M059J (cell line): ENCODE data around the gene ZDHHC24. TPM values are rescaled to one million over a fixed set of nuclear protein-coding genes. Genes with fewer than 3 reads are reported as not detected.

Source experiments
- DNase-seq: peaks from one replicate; pipeline ENCODE4 v3.0.0-alpha.2; 2012; ENCODE audit warnings: low read depth
- total RNA-seq: library from RNA; depleted of rRNA; stranded (reverse); fragments of >200 nt; shearing (Covaris generic); gene quantifications from 2 replicates; pipeline ENCODE4 v1.2.3, GENCODE V29; 2014

Gene ZDHHC24
- total RNA-seq, 1 experiment from 2014 or later: 36.2 TPM

DNA sequence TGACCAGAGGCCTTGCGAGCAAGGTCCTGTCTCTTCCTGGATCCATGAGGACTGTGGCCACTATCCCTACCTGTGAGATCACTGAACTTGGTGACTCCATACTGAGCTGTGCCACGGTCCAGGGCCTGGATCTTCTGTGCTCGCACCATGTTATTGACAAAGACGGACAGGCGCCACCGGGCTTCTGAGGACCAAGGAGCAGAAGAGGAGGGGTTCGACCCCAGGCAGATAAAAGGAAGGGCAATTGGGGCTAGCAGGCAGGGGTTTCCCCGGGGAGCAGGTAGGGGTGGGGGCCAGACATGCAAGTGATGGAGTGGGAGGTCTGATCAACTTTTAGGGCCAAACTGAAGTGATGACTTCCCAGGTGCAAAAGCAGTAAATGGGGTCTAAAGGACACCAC, 20.4 kb upstream of the ZDHHC24 start:
- DNase-seq: no peak

DNA sequence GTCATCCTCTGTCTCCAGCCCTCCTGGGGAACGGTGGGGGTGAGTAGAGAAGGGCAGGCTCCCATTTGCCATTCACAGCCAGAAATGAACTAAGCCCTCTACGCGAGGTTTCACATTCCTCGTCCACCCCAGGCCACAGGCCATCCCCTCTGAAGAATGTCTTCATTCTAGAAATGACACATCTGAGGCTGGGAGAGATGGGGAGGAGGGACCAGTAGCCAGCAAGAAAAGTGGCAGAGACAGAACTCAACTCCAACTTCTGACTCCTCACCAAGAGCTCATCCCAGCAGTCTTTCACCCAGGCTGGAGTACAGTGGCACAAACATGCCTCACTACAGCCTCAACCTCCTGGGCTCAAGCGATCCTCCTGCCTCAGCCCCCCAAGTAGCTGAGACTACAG, 19.1 kb upstream of the ZDHHC24 start:
- no peak for DNase-seq

DNA sequence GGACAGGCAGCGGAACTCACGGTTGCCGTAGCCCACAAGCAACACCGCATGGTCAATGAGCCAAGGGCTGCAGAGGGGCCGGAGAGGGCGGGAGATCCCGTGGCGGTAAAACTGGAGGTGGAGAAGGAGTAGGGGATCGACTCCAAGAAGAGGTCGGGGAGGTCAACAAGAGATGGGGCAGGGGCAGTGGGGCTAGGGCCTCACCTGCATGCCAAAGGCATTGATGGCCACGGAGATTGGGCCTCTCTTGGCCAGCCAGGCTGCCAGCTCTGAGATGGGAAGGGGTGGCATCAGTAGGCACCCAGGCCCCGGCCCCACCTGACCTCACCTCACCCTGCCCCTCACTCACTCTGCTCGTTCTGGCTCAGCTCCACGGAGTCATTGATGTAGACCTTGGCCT, 18.7 kb upstream of the ZDHHC24 start:
- DNase-seq: no peak

DNA sequence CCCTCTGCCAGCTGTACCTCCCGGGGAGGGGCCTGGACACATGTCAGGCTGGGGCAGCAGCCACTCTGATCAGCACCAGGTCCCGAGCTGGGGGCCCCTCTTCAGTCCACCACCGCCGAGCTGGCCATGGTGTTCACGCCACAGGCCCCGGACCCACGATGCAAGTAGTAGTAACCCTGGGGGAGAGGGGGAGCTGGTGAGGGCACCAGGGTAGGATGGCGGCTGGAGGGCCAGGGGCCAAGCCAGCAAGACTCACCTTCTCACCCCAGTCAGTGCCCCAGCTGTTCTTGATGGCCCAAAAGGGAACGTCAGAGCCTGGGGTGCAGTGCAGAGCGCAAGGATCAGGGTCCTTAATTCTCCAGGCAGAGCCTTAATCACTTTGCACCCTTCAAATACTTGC, 18.0 kb upstream of the ZDHHC24 start:
- DNase-seq: no peak

DNA sequence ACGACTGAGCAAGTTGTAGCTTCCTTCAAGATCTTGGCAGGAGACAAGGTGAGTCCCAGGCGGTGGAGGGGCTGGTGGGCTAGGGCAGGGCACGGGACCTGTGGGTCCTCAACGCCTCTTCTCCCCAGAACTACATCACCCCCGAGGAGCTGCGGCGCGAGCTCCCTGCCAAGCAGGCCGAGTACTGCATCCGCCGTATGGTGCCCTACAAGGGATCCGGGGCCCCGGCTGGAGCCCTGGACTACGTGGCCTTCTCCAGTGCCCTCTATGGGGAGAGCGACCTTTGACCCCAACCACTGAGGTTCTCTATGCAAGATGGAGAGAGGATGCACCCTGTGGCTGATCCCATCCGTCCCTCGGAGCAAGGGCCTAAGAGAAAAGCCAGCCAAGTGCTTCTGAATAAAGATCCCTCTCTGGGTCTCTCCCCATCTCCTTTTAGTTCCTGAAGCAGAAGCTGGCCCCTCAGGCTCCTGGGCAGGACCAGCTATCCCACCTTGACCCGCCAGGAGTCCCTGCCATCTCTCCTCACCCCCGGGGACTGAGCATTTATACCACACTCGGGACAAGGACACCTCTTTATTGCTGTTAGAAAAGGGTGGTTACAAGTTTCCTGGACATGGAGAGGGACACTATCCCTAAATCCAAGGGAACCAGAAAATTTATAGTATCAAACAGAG, 17.2 kb upstream of the ZDHHC24 start:
- DNase-seq: no peak

DNA sequence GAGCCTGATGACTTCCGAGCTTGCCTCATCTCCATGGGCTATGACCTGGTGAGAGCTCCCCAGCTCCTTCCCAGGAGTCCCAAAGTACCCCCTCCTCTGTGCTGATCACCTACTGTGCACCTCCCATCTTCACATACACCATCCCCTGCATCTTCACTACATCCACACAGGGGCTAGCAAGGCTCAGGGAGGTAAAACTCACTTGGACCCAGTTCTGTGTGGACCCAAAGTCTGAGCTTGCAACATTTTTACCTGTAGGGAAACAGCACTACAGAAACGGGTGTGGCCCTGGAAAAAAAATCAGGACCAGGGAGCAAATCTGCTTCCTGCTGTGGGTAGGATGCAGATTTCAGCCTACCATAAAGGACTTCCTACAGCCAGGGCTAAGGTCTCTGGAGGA, 16.4 kb upstream of the ZDHHC24 start:
- no peak for DNase-seq

DNA sequence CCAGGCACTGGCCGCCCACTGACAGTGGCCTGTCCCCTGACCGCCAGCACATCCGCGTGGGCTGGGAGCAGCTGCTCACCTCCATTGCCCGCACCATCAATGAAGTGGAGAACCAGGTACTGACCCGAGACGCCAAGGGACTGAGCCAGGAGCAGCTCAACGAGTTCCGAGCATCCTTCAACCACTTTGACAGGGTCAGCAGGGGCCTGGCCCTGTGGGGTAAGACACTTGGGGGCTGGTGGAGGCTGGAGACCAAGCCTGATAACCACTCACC, 16.1 kb upstream of the ZDHHC24 start:
- no peak for DNase-seq

DNA sequence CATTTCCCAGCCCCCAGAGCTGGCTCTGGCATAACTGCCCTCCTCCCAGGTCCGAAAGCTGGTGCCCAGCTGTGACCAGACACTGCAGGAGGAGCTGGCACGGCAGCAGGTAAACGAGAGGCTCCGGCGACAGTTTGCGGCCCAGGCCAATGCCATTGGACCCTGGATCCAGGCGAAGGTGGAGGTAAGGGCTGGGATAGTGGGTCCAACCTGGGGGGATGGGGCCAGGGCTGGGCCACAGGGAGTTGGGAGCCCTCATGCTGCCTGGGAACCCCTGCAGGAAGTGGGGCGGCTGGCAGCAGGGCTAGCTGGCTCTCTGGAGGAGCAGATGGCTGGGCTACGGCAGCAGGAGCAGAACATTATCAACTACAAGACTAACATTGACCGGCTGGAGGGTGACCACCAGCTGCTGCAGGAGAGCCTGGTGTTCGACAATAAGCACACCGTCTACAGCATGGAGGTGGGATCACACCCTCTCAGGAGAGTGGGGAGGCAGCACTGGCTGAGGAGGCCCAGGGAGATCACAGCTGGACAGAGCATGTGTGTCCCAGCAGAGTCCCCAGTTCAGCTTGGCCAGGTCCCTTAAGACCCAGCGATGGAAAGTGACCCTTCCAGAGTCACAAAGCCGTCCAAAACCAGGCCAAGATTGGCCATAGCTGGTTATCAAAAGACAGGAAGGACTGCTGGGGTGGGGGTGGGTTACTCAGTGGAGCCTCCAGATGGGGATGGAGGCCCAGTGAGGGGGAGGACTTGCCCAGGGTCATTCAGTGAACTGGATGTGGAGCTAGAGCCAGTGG, 15.5 kb upstream of the ZDHHC24 start:
- no peak for DNase-seq

DNA sequence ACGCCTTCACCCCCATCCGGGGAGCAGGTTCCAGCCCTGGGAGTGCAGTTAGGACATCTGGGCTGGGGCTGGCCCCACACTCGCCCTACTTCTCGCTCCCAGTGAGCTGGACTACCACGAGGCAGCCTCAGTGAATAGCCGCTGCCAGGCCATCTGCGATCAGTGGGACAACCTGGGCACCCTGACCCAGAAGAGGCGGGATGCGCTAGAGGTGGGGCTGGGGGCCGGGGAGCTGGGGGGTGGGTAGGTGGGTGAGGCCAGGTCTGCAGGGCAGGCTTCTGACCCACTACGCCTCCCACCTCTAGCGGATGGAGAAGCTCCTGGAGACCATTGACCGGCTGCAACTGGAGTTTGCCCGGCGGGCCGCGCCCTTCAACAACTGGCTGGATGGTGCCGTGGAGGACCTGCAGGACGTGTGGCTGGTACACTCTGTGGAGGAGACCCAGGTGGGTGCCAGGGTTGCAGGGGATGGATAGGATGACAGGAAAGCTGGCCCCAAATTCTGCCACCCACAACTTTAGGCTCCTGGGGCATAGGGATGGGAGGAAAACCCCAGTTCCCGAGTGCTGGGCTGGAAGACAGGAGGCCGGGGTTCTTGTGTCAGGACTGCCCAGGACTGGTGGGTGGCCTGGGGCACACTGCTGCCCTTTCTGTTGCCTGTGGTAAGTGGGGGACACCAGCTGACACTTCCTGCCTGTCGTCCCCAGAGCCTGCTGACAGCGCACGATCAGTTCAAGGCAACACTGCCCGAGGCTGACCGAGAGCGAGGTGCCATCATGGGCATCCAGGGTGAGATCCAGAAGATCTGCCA, 14.2 kb upstream of the ZDHHC24 start:
- DNase-seq: no peak

DNA sequence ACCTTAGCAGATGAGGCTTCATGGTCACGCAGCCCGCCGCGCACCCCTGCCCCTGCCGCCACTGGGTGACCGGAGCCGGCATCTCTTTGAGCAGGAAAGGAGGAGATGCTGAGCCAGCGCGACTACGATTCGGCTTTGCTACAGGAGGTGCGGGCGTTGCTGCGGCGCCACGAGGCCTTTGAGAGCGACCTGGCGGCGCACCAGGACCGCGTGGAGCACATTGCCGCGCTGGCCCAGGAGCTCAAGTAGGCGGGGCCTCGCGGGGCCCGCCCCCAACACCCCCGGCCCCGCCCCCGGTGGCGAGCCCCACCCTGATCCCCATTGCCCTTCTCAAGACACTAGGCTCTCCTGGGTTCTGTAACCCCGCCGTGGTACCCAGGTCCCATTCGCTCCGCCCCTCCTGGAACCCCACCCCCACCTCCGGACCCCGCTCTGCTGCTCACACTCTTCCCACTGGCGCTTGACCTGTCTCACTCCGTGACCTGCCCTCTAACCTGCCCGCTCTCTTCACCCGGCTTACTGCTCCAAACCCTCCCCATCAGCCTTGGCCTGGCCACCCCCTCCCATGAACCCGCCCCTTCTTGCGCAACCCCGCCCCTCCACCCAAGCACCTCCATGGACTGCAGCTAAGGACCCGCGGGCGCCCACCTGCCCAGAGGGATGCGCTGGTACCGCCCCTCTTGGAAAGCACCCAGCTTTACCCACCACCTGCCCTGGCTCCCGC, 13.5 kb upstream of the ZDHHC24 start:
- no peak for DNase-seq

DNA sequence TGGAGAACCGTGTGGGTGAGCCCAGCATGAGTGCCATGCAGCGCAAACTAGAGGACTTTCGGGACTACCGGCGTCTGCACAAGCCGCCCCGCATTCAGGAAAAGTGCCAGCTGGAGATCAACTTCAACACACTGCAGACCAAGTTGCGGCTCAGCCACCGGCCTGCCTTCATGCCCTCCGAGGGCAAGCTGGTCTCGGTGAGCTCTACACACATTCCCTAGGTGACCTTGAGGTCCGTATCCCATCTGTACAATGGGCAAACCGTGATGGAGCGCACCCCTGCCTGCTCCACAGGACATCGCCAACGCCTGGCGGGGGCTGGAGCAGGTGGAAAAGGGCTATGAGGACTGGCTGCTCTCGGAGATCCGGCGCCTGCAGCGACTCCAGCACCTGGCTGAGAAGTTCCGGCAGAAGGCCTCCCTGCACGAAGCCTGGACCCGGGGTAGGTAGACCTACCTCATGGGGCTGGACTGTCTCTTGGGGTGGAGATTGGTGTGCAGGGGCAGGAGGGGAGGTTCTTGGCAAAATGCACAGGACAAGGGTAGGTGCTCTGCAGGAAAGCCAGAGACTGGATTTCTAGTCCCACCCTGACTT, 12.0 kb upstream of the ZDHHC24 start:
- DNase-seq: no peak

DNA sequence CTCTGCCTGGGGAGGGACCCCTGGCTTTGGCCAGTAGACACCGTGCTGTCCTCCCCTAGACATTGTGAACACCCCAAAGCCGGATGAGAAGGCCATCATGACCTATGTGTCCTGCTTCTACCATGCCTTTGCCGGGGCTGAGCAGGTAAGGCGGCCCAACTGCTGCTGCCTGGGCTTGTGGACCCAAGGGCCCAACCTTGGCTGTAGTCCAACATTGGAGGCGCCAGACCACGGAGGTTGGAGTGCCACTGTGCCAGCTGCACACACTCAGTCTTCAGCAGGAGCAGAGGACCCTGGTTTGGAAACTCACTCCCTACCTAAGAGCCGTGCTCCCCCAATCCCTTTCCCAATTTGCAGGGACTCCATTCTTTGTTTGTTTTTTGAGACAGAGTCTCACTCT, 10.2 kb upstream of the ZDHHC24 start:
- no peak for DNase-seq

DNA sequence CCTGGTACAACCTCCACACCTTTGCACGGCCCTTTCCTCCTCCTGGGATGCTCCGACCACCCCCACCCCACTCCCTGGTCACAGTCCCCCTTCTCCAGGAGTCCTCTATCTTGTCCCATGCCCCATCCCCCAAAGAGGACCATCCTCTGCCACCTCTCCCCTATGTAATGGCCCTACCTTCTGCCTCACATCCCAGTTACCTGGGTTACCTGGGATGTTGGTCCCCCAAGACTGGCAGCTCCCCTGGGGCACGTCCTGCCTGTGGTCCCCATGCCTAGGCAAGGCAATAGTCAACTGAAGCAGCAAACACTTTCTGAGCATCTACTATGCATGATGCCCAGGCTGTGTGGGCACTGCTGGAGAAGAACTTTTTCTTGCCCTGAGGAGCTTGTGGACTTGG, 9.6 kb upstream of the ZDHHC24 start:
- no peak for DNase-seq

DNA sequence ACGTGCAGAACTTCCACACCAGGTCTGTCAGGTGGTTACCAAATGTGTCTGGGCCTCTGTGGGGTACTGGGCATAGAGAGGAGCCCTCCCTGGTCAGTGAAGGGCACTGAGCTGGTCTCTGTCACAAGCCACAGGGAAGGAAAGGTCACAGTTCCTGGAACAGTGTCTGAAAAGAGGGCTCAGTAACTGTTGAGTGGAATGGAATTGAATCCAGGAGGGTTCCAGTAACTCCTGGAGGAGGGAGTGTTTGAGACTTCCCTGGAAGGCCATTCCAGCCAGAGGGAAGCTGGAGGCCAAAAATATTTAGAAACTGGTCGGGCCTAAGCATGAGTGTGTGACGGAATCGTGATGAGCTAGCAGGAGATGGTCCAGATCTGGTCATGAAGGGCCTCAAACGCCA, 8.8 kb upstream of the ZDHHC24 start:
- DNase-seq: no peak

DNA sequence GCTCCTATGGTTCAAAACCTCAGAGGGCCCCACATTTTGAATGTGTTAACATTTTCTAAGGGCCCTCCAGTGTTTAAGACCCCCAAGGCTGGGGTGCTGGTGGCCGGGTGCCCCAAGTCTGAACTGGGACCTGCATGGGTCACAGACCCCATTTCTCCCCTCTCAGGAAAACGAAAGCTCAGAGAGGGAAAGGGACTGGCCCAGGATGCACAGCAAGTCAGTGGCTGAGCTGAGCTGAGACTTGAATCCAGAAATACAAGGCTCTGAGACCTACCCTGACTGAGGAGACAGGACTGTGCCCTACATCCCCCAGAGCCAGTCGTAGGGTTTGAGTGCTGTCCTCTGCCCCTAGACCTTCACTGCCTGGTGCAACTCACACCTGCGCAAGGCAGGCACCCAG, 5.0 kb upstream of the ZDHHC24 start:
- DNase-seq: no peak

DNA sequence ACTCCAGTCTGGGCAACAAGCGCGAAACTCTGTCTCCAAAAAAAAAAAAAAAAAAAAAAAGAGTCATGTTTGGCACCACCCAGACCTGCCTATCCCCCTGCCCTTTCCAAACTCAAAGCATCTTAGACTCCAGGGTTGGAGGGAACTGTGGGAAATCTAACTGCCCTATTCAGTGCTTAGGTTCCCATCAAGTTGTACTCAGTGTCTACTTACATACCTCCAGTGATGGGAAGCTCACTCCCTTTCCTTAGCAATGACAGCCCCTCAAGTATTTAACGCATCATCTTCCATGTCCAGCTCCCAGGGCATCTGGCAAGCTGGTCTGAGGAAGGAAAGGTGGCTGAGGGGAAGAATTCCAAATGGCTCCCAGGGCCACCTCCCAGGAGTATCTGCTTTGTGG, 3.8 kb upstream of the ZDHHC24 start:
- no peak for DNase-seq

DNA sequence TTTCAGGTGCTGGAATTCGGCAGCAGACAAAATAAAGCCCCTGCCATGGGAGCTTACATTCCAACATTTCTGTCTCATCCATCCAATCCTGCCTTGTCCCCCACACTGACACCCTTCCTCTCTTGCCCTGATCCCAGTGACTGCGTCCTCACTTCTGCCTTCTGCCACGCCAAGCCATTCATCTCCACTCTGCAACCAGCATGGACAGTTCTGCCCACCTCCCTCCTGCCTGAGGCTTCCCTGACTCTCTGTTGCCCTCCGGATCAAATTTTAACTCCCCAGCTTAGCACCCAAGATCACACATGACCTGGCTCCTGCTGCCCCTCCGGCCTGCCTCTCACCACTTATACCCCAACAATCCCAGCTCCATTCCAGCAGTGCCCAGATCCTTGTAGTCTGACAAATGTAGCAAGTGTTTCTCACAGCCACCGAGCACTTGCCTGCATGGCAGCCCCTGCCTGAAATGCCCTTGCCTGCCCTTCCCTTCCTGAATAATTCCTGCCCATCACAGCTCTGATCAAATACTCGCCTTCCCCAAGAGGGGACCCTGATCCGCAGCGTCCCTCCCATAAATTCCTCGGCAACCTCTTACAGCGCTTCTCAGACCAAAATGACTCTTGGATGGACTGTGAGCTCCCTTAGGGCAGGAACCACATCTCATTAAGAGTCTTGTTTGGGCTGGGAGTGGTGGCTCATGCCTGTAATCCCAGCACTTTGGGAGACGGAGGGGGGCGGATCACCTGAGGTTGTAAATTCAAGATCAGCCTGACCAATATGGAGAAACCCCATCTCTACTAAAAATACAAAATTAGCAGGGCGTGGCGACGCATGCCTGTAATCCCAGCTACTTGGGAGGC, 3.2 kb upstream of the ZDHHC24 start:
- no peak for DNase-seq

DNA sequence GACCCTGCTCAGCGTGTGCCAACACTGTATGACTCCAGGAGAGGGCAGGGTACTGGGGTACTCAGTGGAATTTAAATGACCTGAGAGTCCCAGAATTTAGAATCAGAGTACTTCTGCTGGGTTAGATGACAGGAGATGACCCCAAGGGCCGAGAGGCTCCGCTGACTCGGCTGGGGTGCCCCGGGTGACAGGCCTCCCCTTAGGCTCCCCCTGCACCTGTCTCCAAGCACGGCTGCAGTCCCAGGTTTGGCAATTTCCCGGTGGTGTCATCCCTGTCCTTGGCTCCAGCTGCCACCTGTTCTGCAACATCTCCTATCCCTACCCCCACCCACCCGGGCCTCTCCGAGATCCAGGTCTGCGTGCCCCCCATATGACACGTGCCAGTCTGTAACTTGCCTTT, 2.2 kb upstream of the ZDHHC24 start:
- DNase-seq: no peak

DNA sequence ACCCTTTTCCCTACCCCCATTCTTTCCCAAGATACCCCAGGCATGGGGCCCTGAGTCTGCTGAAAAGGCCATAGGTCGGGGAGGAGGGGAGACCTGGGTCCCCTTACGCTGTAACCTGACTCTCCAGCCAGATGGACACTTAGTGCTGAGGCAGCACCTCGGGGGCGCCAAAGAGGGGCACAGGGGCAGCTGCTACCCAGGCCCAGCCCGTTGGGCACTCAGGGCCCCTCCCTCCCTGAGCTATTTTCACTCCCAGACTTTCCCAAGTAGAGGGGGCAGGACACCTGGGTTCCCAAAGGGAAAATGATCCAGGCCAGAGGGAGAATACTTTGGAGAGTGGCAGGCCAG, 1.8 kb upstream of the ZDHHC24 start:
- DNase-seq: no peak

DNA sequence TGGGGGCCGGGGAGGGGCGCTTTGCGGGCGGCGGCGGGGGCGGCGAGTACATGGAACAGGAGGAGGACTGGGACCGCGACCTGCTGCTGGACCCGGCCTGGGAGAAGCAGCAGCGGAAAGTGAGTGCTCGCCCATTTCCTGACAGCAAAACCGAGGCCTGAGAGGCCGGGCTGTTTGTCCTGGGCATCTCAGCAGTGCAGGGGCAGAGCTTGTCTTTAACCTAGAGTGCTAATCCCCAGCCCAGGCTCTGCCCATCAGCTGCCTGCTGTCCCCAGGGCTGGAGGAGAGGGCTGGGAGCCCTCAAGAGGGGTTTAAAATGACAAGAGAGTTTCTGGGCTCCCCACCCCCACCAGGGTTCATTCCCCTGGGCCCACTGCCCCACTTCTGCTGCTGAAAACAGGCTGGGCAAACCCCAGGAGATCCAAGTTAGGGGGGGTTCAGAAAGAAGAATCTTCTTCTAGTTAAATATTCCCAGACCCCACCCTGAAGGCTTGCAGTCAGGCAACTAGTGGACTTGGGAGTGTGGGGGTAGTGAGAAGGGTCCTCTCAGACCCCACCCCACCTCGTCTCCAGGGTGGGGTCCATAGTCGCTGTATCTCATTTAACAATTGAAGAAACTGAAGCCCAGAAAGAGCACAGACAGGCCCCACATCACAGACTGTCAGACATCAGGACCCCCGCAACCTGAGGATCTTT, 1.3 kb upstream of the ZDHHC24 start:
- no peak for DNase-seq
